HT-29 (cell line): ENCODE results near the gene PLEKHA5. TPM values are rescaled to one million over a fixed set of nuclear protein-coding genes. Genes with fewer than 3 reads are reported as not detected.
"Not testable (repeated sequence)": the region's sequence is repeated elsewhere in the genome, so short reads cannot be mapped to it uniquely, and the experiment has no call there.

ENCODE experiments used
- DNase-seq: peaks from one replicate; pipeline ENCODE4 v3.0.0-alpha.2; 2015; ENCODE audit warnings: low spot score
- total RNA-seq: library from RNA; depleted of rRNA; stranded (reverse); fragments of >200 nt; shearing (Covaris generic); gene quantifications from 2 replicates; pipeline ENCODE4 v1.2.3, GENCODE V29; 2014

Gene PLEKHA5
- total RNA-seq, 1 experiment from 2014 or later = 19.9 TPM

DNA sequence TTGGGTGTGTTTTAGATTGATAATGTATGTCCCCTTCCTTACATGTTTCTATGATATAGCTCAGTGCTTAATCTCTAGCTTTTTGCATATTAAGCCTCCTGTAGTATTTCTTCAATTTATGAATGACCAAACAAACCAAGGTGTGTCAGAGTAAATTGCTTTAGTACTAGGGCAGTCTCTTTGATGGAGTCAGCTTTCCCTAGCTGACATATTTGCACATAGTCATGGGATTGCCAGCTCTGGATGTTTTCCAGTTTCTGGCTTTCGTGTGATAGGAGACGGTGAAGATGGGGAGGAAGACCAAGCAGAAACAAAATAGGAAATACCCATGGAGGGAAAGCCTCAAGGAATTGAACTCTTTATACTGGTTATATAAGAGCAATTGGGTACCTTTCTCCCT is 148.9 kb downstream of the PLEKHA5 start:
- DNase-seq = no peak

DNA sequence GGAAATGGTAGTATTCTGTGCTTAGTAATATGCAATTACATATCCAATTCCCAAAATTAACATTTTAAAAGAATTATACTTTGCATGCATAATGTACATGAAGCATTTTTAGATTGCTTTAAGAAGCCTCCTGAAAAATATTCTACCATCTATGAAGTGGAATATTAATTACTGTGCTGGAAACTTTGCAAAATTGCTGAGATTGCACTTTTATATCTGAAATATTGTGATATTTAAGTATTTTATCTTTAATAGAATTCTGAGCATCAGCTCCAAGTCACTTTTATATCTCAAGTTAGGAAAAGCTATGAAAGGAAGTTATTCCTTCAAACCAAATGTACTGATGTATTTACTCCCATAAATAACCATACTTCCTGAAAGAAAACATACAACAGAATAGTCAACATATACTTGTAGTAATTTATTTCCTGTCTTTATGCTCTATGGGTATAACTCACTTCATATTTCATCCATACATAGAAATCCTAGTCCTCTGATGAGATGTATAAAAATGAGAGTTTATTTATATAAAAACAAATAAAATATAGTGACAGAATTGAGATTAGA is 152.7 kb downstream of the PLEKHA5 start:
- no peak for DNase-seq

DNA sequence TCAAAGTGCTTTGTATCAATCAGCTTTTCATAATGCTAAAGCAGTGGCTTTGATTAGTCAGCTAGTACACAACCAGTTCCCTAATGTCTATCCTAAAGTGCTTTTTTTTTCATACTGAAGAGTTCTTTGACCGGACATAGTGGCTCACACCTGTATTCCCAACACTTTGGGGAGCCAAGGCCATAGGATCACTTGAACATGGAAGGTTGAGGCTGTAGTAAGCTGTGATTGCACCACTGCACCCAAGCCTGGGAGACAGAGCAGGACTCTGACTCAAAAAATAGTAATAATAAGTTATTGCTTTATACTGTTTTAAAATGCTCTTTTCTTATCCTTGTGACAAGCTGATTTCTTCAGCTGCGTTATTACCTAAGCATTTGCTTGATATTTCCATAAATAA is 155.1 kb downstream of the PLEKHA5 start:
- DNase-seq = no peak

DNA sequence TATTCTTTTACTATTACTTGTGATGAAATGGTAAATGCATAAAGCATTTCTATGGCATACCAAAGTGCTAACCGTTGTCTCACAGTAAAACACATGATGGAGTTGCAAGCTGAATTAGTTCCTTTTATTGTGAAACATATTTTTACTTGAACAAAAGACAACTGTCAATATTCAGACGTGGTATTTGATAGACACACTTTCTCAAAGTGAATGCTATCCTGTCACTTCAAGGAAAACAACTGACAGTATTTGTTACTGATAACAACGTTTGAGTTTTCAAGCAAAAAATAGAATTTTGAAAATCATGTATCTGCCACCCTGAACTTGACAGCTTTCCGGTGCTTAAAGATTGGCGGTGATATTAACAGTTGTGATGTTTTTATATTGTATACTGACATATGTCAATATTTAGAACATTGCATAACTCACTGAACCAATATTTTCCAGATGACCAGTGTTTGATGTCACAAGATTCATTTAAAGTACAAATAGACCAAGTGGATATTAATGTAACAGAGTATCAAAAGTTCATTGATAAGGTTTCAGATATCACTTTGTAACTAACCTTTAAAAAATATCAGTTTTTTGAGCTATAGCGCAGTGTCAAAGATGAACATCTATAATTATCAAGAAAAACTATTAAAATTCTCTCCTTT is 156.4 kb downstream of the PLEKHA5 start:
- no peak for DNase-seq

DNA sequence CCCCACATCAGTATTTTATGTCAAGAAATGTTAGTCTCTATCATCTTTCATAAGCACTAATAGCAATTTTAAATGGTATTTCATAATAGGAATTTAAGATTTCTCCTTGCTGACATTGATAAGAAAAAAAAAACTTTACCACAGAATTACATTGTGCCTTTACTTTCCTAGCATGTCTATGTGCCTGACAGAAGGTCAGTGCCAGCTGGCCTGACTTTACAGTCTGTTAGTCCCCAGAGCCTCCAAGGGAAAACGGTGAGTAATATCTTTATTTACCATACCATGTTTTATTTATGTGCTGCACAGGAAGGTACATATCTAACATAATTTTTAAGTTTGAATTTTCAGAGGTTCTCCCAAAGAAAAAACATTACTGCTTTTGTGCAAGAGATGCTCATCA is 157.8 kb downstream of the PLEKHA5 start:
- no peak for DNase-seq

DNA sequence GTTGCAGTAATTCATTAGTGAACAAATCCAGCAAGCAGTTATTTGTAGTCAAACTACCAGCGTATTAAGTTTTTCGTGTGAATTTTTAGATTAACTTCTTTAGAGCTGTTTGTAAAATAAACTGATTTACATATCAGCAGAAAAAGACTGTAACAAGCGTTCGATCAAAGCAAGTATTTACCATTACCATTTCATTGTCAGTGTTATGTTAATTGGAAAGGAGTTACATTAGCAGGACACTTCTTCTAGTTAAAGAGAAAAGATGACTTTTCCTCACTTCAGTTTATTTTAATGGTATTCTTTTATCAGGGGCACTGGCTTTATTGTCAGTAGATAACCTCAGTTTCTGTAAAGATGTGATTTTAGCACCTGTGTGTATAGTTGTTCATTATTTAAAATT is 158.6 kb downstream of the PLEKHA5 start:
- DNase-seq = no peak

DNA sequence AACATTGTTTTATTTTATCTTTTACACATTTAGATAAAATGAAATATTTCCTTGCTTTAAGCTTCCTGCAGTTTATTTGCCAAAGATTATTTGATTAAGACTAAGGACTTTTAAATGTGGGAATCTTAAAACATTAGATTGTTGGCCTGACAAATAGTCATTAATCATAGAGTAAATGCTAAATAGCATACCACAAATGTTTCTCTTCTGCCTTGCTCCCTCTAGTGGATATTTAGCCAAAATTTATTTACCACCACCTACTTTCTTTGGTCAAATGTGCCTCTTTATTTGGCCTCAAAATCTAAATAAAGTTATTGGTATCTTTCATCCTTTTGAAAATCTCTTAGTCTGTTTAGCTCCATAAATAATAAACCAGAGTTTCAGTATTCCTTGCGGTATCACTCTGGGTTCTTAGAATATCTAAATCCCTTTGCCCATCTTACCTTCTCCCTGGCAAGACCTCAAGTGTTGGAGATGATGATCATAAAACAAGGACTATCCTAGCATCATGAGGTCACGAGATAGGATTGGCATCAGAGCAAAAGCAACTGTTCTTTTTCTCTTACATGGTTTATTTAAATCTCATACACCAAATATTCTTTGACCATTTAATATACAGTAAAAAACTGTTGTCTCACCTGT is 159.2 kb downstream of the PLEKHA5 start:
- DNase-seq = peak; percentile 51

DNA sequence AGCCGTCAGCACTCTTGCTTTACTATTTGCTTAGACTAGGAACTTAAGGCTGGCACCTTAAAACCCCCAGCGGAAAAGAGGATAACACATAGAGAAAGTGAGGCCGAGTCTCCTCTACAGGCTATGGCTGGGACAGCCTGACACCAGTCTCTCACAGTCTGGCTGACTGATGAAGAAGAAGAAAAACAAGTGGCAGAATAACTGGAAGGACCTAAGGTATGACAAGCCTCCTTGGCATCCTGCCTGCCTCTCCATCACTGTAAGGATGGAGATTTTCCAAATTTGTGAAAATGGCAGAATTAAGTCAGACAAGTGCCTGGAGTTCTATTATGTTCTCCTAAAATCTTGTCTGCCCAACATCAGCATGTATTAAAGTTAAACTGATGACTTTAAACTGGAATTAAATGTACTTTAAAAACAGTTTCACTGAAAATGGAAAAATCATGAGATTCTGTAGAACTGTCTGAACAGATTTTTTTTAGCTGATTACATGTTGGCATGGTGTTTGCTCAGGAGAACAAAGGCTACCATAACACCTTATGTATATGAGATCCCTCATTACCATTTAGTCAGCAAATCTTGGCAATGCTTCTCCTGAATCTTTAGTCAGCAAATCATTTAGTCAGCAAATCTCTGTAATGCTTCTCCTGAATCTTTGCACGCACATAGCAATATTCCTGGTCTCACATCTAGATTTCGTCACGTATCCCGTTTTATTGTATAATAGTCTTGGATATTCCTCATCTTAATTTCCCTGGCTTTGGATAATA is 169.5 kb downstream of the PLEKHA5 start:
- no peak for DNase-seq

DNA sequence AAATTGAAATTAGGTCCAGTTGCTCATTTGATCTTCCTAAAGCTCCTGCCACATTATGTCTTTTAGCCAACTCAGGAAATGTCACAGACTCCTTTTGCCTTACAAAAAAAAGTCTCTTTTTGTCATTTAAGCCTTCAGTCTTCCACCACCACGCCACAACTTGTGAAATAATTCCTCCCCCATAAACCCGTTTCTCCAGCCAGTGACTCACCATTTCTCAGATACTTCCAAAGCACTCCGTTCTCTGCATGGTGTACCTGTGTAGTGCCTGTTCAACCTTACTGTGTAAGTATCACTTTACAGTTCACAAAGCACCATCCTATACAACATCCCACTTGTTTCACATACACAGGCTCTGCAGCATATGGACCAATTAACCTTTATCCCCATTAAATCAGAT is 170.2 kb downstream of the PLEKHA5 start:
- peak; percentile 28 for DNase-seq

DNA sequence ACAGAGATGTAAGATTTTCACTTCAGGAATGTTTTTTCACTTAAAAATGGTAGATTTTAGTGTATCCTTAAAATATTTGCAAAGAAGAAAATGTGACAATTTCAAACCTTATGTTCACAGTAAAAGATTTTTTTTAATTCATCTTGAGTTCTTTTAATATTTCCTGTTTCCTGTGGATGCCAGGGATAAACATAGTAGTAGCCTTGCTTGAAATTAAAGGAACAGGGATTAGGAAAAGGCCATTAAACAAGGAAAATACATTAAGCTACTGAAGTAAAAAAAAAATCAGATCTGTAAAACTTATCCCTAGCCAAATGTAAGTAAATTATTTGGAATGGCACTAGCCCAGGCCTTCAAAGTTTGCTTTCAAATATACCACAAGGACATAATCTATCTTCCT is 171.7 kb downstream of the PLEKHA5 start:
- no peak for DNase-seq

DNA sequence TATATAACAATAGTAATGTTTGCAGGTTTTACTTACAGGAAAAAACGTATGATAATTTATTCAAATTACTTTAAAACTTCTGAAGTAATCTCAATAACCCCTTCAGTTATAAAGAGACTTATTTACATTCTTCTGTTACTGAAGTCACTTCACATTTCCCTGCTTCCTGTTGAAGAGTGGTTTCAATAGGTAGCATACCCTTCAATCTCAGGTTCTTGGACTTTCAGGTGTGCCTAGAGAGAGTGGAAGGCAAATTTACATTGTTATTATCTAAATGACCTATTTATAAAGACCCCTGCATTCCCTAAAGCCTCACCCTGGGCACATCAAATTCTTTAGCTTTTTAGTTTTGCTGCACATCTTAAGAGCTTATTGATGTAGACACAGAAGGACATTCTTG is 172.2 kb downstream of the PLEKHA5 start:
- DNase-seq = no peak

DNA sequence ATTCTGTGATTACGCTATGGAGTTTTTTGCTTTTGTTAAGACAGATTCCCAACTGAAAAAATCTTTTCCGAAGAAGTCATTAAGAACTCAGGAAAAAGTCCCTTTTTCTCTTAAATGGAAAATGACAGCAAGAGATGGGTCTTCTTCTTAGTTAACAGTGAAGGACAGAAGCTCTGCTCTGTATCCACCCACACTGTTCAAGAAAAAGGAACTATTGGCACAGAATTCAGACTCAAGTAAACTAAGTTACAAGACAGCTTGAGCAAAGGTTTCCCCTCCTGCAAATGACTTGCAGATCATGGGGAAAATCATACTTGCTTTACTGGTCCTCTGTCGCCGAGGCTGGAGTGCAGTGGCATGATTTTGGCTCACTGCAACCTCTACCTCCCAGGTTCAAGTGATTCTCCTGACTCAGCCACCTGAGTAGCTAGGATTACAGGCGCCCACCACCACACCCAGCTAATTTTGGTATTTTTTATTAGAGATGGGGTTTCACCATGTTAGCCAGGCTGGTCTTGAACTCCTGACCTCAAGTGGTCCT is 172.6 kb downstream of the PLEKHA5 start:
- no peak for DNase-seq

DNA sequence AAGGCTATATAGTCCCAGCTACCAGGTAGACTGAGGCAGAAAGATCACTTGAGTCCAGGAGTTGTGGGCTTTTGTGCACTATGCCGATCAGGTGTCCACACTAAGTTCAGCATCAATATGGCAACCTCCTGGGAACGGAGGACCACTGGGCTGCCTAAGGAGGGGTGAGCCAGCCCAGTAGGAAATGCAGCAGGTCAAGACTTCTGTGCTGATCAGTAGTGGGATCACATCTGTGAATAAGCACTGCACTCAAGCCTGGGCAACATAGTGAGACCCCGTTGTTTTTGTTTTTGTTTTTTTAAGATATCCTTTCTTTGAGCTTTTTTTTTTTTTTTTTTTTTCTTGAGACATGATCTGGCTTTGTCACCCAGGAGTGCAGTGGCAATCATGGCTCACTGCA is 174.0 kb downstream of the PLEKHA5 start:
- no peak for DNase-seq

DNA sequence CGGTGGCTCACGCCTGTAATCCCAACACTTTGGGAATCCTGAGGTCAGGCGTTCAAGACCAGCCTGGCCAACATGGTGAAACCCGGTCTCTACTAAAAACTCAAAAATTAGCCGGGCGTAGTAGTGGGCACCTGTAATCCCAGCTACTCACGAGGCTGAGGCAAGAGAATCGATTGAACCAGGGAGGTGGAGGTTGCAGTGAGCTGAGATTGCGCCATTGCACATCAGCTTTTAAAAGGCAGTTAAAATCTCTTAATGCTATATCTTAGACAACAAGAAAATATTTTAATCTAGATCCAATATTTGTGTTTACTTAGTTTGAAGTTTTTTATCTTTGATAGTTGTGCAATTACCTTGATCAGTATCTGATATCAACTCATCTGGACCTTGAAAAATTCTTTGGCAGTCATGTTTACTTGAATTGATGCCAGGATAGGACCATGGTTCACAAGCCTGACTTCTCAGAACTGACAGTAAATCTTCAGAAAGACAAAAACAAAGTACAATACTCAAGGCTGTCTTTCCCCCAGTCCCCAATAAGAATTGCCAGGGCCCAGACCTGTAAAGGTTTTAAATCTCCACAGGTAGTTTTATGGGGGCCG is 174.7 kb downstream of the PLEKHA5 start:
- DNase-seq = no peak

DNA sequence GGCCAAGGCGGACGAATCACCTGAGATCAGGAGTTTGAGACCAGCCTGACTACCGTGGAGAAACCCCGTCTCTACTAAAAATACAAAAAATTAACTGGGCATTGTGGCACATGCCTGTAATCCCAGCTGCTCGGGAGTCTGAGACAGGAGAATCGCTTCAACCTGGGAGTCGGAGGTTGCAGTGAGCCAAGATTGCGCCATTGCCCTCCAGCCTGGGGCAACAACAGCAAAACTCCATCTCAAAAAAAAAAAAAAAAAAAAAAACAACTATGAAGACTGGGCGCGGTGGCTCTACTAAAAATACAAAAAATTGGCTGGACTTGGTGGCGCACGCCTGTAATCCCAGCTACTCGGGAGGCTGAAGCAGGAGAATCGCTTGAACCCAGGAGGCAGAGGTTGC is 176.1 kb downstream of the PLEKHA5 start:
- DNase-seq = not testable (repeated sequence)

DNA sequence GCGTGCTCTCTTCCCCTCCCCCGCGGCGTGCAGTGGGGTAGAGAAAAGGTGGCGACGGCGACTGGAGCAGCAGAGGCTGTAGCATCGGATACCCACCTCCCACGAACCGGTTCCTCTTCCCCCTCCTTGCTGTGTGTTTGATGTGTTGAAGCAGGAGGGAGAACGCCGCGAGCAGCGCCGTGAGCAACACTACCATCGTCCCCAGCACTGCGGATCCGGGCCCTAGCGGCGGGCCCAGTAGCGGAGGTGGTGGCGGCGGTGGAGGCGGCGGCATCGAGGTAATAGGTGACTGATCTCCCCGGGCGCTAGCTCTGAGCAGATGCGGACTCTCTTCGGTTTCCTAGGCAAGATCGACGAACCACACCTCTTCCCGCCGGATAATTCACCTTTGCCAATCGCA is 176.8 kb downstream of the PLEKHA5 start:
- no peak for DNase-seq

DNA sequence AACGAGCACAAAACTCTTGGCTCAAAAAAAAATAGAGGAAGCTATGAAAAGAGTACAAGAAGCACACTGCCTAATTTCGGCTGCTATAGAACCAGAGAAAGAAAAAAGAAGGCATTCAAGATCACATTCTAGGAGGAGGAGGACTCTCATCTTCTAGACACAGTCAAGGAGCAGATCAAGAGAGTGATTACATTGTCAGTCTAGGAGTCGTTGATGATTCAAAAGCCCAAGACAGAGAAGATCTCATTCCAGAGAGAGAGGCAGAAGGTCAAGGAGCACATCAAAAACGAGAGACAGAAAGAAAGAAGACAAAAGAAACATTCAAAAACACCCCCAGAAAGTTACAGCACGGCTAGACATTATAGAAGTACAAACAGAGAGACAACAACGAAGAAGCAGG is 177.9 kb downstream of the PLEKHA5 start:
- no peak for DNase-seq

DNA sequence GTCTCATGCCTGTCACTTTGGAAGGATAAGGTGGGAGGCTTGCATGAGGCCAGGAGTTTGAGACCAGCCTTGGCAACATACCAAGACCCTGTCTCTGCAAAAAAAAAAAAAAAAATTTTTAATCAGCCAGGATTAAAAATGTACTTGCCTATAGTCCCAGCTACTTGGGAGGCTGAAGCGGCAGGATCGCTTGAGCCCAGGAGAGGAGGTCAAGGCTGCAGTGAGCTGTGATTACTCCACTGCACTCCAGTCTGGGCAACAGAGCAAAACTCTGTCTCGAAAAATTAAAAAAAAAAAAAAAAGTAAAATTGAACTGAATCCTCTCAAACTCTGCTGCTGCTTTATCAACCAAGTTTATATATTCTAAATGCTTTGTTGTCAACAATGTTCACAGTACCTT is 181.6 kb downstream of the PLEKHA5 start:
- DNase-seq = no peak

DNA sequence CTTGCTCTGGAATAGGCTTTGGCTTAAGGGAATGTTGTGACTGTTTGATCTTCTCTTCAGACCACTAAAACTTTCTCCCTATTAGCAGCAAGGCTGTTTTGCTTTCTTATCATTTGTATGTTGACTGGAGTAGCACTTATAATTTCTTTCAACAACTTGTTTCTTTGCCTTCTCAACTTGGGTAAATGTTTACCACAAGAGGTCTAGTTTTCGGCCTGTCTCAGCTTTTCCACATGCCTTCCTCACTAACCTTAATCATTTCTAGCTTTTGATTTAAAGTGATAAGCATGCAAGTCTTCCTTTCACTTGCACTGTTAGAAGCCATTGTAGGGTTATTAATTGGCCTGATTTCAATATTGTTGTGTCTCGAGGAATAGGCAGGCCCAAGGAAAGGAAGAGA is 183.1 kb downstream of the PLEKHA5 start:
- no peak for DNase-seq

DNA sequence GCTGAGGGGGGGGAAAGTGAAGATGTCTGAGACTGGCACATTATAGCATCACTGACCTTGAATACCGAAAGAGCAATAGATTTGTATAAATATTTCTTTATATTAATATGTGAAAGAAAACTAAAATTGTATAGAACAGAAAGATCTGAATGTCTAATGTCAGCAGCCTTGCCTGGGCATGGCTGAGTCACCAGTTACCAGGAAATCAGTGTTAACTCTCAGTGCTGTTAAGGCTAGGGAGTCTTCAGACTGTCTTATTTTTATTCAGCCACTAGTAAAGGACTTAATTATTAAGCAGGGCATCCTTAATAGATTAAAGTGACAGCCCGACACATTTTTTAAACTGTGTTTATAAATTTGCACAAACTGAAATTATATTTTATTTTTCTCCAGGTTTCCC is 186.9 kb downstream of the PLEKHA5 start:
- DNase-seq = no peak

DNA sequence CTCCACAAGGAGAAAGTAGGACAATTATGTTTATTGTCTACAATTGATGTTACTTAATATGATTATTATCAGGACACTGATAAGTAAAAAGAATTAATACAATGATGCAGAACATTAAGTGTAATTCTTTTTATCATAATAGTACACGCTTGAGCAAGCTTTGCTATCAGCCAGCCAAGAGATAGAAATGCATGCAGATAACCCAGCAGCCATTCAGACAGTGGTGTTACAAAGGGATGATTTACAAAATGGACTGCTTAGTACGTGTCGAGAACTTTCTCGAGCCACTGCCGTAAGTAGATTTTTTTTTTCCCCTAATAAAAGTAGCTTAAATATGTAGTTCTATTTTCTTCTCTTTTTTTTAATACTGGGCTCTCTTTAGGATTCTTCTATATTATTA is 192.8 kb downstream of the PLEKHA5 start:
- no peak for DNase-seq

DNA sequence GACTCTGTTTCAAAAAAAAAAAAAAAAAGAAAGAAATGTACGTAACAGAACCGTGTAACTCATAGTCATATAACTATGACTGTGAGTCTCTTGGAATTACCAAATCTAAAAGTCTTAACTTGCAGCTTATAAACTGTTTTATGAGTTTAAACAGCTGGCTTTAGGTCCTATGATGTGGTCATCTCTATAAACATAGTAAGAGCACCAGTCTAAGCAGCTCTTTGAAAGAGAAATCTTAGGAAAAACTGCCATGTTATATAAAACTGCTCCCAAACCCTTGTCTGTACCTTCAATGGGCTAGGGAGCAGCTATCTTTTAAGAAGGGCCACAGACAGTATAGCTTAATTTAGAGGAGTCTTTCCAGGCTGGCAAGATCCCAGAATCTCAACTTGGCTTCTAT is 194.3 kb downstream of the PLEKHA5 start:
- DNase-seq = no peak
